HCT116 (cell line): ENCODE data around the gene SMIM45.

Experiments used
- ATAC-seq: fragments of 200-7000 bp; cut with Tn5 transposase; 2 replicates; pipeline ENCODE4 v1.9.1; 2020; ENCODE audit warnings: mild to moderate bottlenecking, moderate library complexity
- BruUV-seq: library from RNA; stranded (reverse); fragments of 400-500 nt; replicated peaks from 2 replicates; lab custom pipeline; 2021; lab: Mats Ljungman, UMichigan
- CTCF ChIA-PET: fragments of 300-600 bp; sonication (Branson Sonifier 250); formaldehyde crosslinking; loops from one replicate; lab custom pipeline; 2021; ENCODE audit warnings: antibody characterized with exemption; lab: Charles Lee
- POLR2A ChIA-PET: fragments of 300-600, 350-600 bp; sonication (Branson Sonifier 250); formaldehyde crosslinking; loops from one replicate; lab custom pipeline; 2021; ENCODE audit warnings: antibody characterized with exemption; lab: Charles Lee
- RAD21 ChIA-PET, 2 experiments: fragments of 300-600 bp; sonication (Branson Sonifier 250); formaldehyde crosslinking; loops; one replicate each; lab custom pipeline; 2023; ENCODE audit warnings: low total read pairs in 2 of 2; ENCODE audit not compliant: uncharacterized antibody in 2 of 2, unreplicated experiment in 2 of 2, low non-redundant PET in 1 of 2; lab: Charles Lee
- DNase-seq: peaks from one replicate; pipeline ENCODE4 v3.0.0-alpha.2; 2010; ENCODE audit warnings: low read depth, low spot score
- H2AFZ ChIP-seq: fragments of 200-600 bp; shearing (Covaris generic), sonication (generic); 2 replicates; pipeline ENCODE4 v1.6.1; 2017; ENCODE audit warnings: low read depth, mixed run types, mixed read lengths, antibody characterized with exemption, low read length; ENCODE audit not compliant: poor library complexity, severe bottlenecking
- H3K27ac ChIP-seq: 2 replicates; pipeline ENCODE4 v1.5.1; 2012; ENCODE audit warnings: low read depth, low read length
- H3K27me3 ChIP-seq: fragments of 200-600 bp; sonication (generic); 2 replicates; pipeline ENCODE4 v1.6.1; 2016; ENCODE audit warnings: mixed run types, low read length, mixed read lengths; ENCODE audit not compliant: insufficient read depth
- H3K36me3 ChIP-seq, 2 experiments: fragments of 200-500 bp in 1 of 2; fragments of 200-600 bp in 1 of 2; sonication (Bioruptor generic) in 1 of 2; sonication (generic) in 1 of 2; 2 replicates each; pipeline versions ENCODE4 v1.5.1 to v1.6.1; 2014 to 2016; ENCODE audit warnings: low read length in 2 of 2, inconsistent platforms in 1 of 2, mixed read lengths in 1 of 2, mixed run types in 1 of 2; ENCODE audit not compliant: insufficient read depth in 2 of 2, control insufficient read depth in 1 of 2
- H3K4me1 ChIP-seq, 2 experiments: fragments of 200-600 bp in 1 of 2; sonication (generic) in 1 of 2; 2 replicates each; pipeline versions ENCODE4 v1.5.1 to v1.6.1; 2012 to 2017; ENCODE audit warnings: low read length in 2 of 2, inconsistent platforms in 1 of 2, mild to moderate bottlenecking in 1 of 2, mixed read lengths in 1 of 2, mixed run types in 1 of 2, moderate library complexity in 1 of 2; ENCODE audit not compliant: insufficient read depth in 2 of 2, control insufficient read depth in 1 of 2
- H3K4me2 ChIP-seq: fragments of 200-600 bp; sonication (generic); 2 replicates; pipeline ENCODE4 v1.6.1; 2017; ENCODE audit warnings: mixed run types, low read length, mixed read lengths
- H3K4me3 ChIP-seq, 2 experiments: fragments of 200-600 bp in 1 of 2; sonication (generic) in 1 of 2; replicated peaks in 1 of 2; 2 replicates each; pipeline ENCODE4 v1.5.1; 2011 to 2016; ENCODE audit warnings: low read length in 2 of 2, control low read depth in 1 of 2, low read depth in 1 of 2, mild to moderate bottlenecking in 1 of 2, mixed read lengths in 1 of 2, mixed run types in 1 of 2
- H3K79me2 ChIP-seq: fragments of 200-600 bp; sonication (generic); 2 replicates; pipeline ENCODE4 v1.6.1; 2017; ENCODE audit warnings: mild to moderate bottlenecking, mixed run types, low read length, moderate library complexity, mixed read lengths; ENCODE audit not compliant: insufficient read depth
- H3K9ac ChIP-seq: fragments of 200-600 bp; sonication (generic); 2 replicates; pipeline ENCODE4 v1.6.1; 2016; ENCODE audit warnings: low read length, mixed read lengths
- H3K9me2 ChIP-seq: fragments of 200-600 bp; sonication (generic), shearing (Covaris generic); 2 replicates; pipeline ENCODE4 v1.6.1; 2017; ENCODE audit warnings: mixed run types, mild to moderate bottlenecking, moderate library complexity; ENCODE audit not compliant: insufficient read depth
- H3K9me3 ChIP-seq, 2 experiments: fragments of 200-500 bp in 1 of 2; fragments of 200-600 bp in 1 of 2; sonication (Bioruptor generic) in 1 of 2; sonication (generic) in 1 of 2; 2 replicates each; pipeline ENCODE4 v1.6.1; 2014 to 2017; ENCODE audit warnings: low read length in 2 of 2, mixed read lengths in 2 of 2, inconsistent platforms in 1 of 2, low read depth in 1 of 2, mild to moderate bottlenecking in 1 of 2, mixed run types in 1 of 2, moderate library complexity in 1 of 2; ENCODE audit not compliant: control insufficient read depth in 1 of 2, insufficient read depth in 1 of 2
- H4K20me1 ChIP-seq: fragments of 200-600 bp; sonication (generic), shearing (Covaris generic); 2 replicates; pipeline ENCODE4 v1.6.1; 2017; ENCODE audit warnings: mixed run types, mild to moderate bottlenecking, moderate library complexity; ENCODE audit not compliant: insufficient read depth
- ATF3 ChIP-seq: IDR thresholded peaks from 2 replicates; pipeline ENCODE4 v1.6.1; 2012
- CBX3 ChIP-seq: IDR thresholded peaks from 2 replicates; pipeline ENCODE4 v1.6.1; 2012; ENCODE audit warnings: low read depth
- CTCF ChIP-seq, 3 experiments: fragments of 200-600 bp in 1 of 3; sonication (generic) in 1 of 3; IDR thresholded peaks in 2 of 3; conservative IDR thresholded peaks in 1 of 3; 2 replicates each; pipeline ENCODE4 v1.5.1; 2012 to 2017; ENCODE audit warnings: low read depth in 2 of 3, low read length in 2 of 3, antibody characterized with exemption in 1 of 3, borderline replicate concordance in 1 of 3, control low read depth in 1 of 3, mild to moderate bottlenecking in 1 of 3, mixed read lengths in 1 of 3, mixed run types in 1 of 3, moderate library complexity in 1 of 3; ENCODE audit not compliant: insufficient read depth in 1 of 3
- ELF1 ChIP-seq: IDR thresholded peaks from 2 replicates; pipeline ENCODE4 v1.6.1; 2012; ENCODE audit warnings: low read depth, borderline replicate concordance
- EZH2phosphoT487 ChIP-seq: fragments of 200-600 bp; IDR thresholded peaks from 2 replicates; pipeline ENCODE4 v1.6.1; 2018; ENCODE audit warnings: antibody characterized with exemption, borderline replicate concordance
- JUND ChIP-seq: IDR thresholded peaks from 2 replicates; pipeline ENCODE4 v1.6.1; 2012
- MAX ChIP-seq: IDR thresholded peaks from 2 replicates; pipeline ENCODE4 v1.6.1; 2012
- REST ChIP-seq: IDR thresholded peaks from 2 replicates; pipeline ENCODE4 v1.6.1; 2012; ENCODE audit warnings: low read depth
- SIN3A ChIP-seq: IDR thresholded peaks from 2 replicates; pipeline ENCODE4 v1.6.1; 2012; ENCODE audit warnings: low read depth
- YY1 ChIP-seq: IDR thresholded peaks from 2 replicates; pipeline ENCODE4 v1.6.1; 2011; ENCODE audit warnings: low read length, low read depth, moderate library complexity, mild to moderate bottlenecking; ENCODE audit not compliant: insufficient replicate concordance; ENCODE audit errors: extremely low read depth
- ZBTB33 ChIP-seq: IDR thresholded peaks from 2 replicates; pipeline ENCODE4 v1.6.1; 2011; ENCODE audit warnings: mild to moderate bottlenecking, low read length, moderate library complexity; ENCODE audit not compliant: insufficient replicate concordance; ENCODE audit errors: extremely low read depth
- ZFX ChIP-seq: fragments of 450-650 bp; IDR thresholded peaks from 2 replicates; pipeline ENCODE4 v1.6.1; 2017
- ZNF274 ChIP-seq: fragments of 200-500 bp; sonication (Bioruptor generic); IDR thresholded peaks from 2 replicates; pipeline ENCODE4 v1.6.1; 2014; ENCODE audit warnings: mild to moderate bottlenecking, low read depth, low read length, inconsistent platforms
- intact Hi-C: fragments of 100-400 bp; cut with micrococcal nuclease; formaldehyde crosslinking; loops from 2 replicates; pipeline ENCODE4 v1.10.0; 2022

SMIM45 gene

GRCh38 chr22:41971431-41971830 lies 19.5 kb downstream of the SMIM45 start (continued):
- TF ChIP-seq CTCF (IDR thresholded peaks at IDR 0.05 in 2 of 3, conservative IDR thresholded peaks at IDR 0.05 in 1 of 3; ENCODE audit: borderline replicate concordance in 1 of 3, insufficient read depth in 1 of 3, low read depth in 2 of 3, low read length in 2 of 3) (no peak), ZBTB33 (no peak), EZH2phosphoT487 (no peak)

- Histone ChIP-seq H3K9ac (no peak overlapping the region), H3K79me2 (no peaks in the 10 kb centered on the region), H3K4me3 (no peak overlapping the region), H3K27me3 (peaks cover 15% of the 10 kb centered on the region), H3K36me3 (no peaks in the 10 kb centered on the region), H3K9me2 (no peaks in the 10 kb centered on the region), H3K4me2 (no peak overlapping the region), H3K27ac (no peak overlapping the region), H2AFZ (no peak overlapping the region), H3K4me1 (peaks cover 8 to 12% of the 10 kb centered on the region in 2 experiments; a peak in 2 of 4 replicates), H4K20me1 (no peaks in the 10 kb centered on the region), H3K9me3 (no peaks in the 10 kb centered on the region)
- ChIA-PET RAD21 (no interaction called here), POLR2A (no interaction called here), CTCF (no interaction called here)
- no TSS peak for BruUV-seq
- DNase-seq (no peak), ATAC-seq (no peak)
- intact Hi-C loops, result no loop called here
- TF ChIP-seq JUND, result no peak
- TF ChIP-seq YY1, result no peak
- TF ChIP-seq ZFX, result no peak
- TF ChIP-seq MAX, result no peak
- no peak for TF ChIP-seq ZBTB33
- no peak for TF ChIP-seq SIN3A
- TF ChIP-seq CBX3, result no peak
- TF ChIP-seq REST, result no peak
- no peak for TF ChIP-seq ZNF274
- TF ChIP-seq ELF1, result no peak
- TF ChIP-seq EZH2phosphoT487, result no peak
- TF ChIP-seq ATF3, result no peak
These were observed 22.8 kb downstream of the SMIM45 start for GRCh38 chr22:41974691-41975290.
